Transverse colon (tissue), 4 donors: ENCODE results near the gene LTV1.

Experiments used
- CTCF ChIP-seq, 5 experiments: fragments of 200-600 bp in 3 of 5; fragments of 450-650 bp in 2 of 5; sonication (generic) in 3 of 5; IDR thresholded peaks; 1 replicate in 2 of 5; 2 replicates in 3 of 5; pipeline ENCODE4 v1.5.1; 2016 to 2017; ENCODE audit warnings: antibody characterized with exemption in 5 of 5, inconsistent platforms in 3 of 5, mild to moderate bottlenecking in 2 of 5, moderate library complexity in 1 of 5
- POLR2AphosphoS5 ChIP-seq, 3 donors: sonication (generic); formaldehyde crosslinking; IDR thresholded peaks; one replicate each; pipeline ENCODE4 v1.6.1; 2016; ENCODE audit warnings: antibody characterized with exemption in 3 of 3

- no peak for TF ChIP-seq CTCF (IDR thresholded peaks at IDR 0.05)
- TF ChIP-seq POLR2AphosphoS5 (IDR thresholded peaks at IDR 0.05) = no peak
These were observed 39.3 kb downstream of the LTV1 start for GRCh38 chr6:143882401-143882930.
